SK-N-SH treated with all-trans-retinoic acid at 6 μM for 48 hours (cell line): ENCODE measurements around the gene MAGI3.
A peak's percentile ranks its signal among the peaks of the same experiment; 100 is the strongest.

Experiments used
- ATAC-seq: fragments of 200-7000 bp; cut with Tn5 transposase; 3 replicates; pipeline ENCODE4 v1.9.1; 2020; ENCODE audit warnings: mild to moderate bottlenecking, moderate library complexity
- ARNTL ChIP-seq: fragments of 450-650 bp; formaldehyde crosslinking; IDR thresholded peaks from 2 replicates; pipeline ENCODE4 v1.5.0; 2020; ENCODE audit warnings: low read depth, mild to moderate bottlenecking, moderate library complexity, borderline replicate concordance
- BACH2 ChIP-seq: fragments of 250-450 bp; sonication (Bioruptor Pico); IDR thresholded peaks from 2 replicates; pipeline ENCODE4 v1.9.0; 2021; ENCODE audit warnings: mild to moderate bottlenecking, borderline replicate concordance
- CSDC2 ChIP-seq: fragments of 250-450 bp; sonication (Bioruptor Pico); IDR thresholded peaks from 2 replicates; pipeline ENCODE4 v1.5.0; 2020; ENCODE audit warnings: mild to moderate bottlenecking, moderate library complexity
- CSRNP3 ChIP-seq: fragments of 250-450 bp; sonication (Bioruptor Pico); IDR thresholded peaks from 2 replicates; pipeline ENCODE4 v1.5.1; 2021; ENCODE audit warnings: mild to moderate bottlenecking, moderate library complexity
- GLIS3 ChIP-seq: fragments of 250-450 bp; sonication (Bioruptor Pico); IDR thresholded peaks from 2 replicates; pipeline ENCODE4 v1.5.0; 2020; ENCODE audit warnings: mild to moderate bottlenecking, moderate library complexity
- ISL1 ChIP-seq: fragments of 250-450 bp; sonication (Bioruptor Pico); IDR thresholded peaks from 2 replicates; pipeline ENCODE4 v2.1.2; 2022; ENCODE audit warnings: mild to moderate bottlenecking, moderate library complexity
- OSR1 ChIP-seq: fragments of 250-450 bp; sonication (Bioruptor Pico); IDR thresholded peaks from 2 replicates; pipeline ENCODE4 v1.8.0; 2022; ENCODE audit warnings: moderate library complexity, mild to moderate bottlenecking, inconsistent platforms
- PPARA ChIP-seq: fragments of 250-450 bp; sonication (Bioruptor Pico); IDR thresholded peaks from 2 replicates; pipeline ENCODE4 v1.5.0; 2020; ENCODE audit warnings: mild to moderate bottlenecking, borderline replicate concordance
- RARB ChIP-seq: fragments of 250-450 bp; sonication (Bioruptor Pico); IDR thresholded peaks from 2 replicates; pipeline ENCODE4 v1.8.0; 2021; ENCODE audit warnings: mild to moderate bottlenecking, moderate library complexity
- TCF4 ChIP-seq: fragments of 250-450 bp; sonication (Bioruptor Pico); IDR thresholded peaks from 2 replicates; pipeline ENCODE4 v1.8.0; 2021; ENCODE audit warnings: mild to moderate bottlenecking, moderate library complexity, borderline replicate concordance
- TOX ChIP-seq: fragments of 250-450 bp; sonication (Bioruptor Pico); IDR thresholded peaks from 2 replicates; pipeline ENCODE4 v1.8.0; 2021; ENCODE audit warnings: mild to moderate bottlenecking, moderate library complexity, borderline replicate concordance
- ZC3H10 ChIP-seq: fragments of 250-450 bp; sonication (Bioruptor Pico); IDR thresholded peaks from 2 replicates; pipeline ENCODE4 v1.5.1; 2021; ENCODE audit warnings: mild to moderate bottlenecking, moderate library complexity
- ZNF565 ChIP-seq: fragments of 450-650 bp; formaldehyde crosslinking; conservative IDR thresholded peaks from 2 replicates; pipeline ENCODE4 v1.5.0; 2020; ENCODE audit warnings: low read depth, mild to moderate bottlenecking, moderate library complexity
- ZNF70 ChIP-seq: fragments of 450-650 bp; formaldehyde crosslinking; IDR thresholded peaks from 2 replicates; pipeline ENCODE4 v1.5.0; 2020; ENCODE audit warnings: mild to moderate bottlenecking, moderate library complexity
- ZNF8 ChIP-seq: fragments of 450-650 bp; formaldehyde crosslinking; IDR thresholded peaks from 2 replicates; pipeline ENCODE4 v1.5.0; 2020; ENCODE audit warnings: mild to moderate bottlenecking, moderate library complexity
- TF ChIP-seq, protein P1 (sequence below): fragments of 250-450 bp; sonication (Bioruptor Pico); IDR thresholded peaks from 2 replicates; pipeline ENCODE4 v1.8.0; 2021; ENCODE audit warnings: low read depth, mild to moderate bottlenecking, moderate library complexity, borderline replicate concordance
- TF ChIP-seq, protein P2 (sequence below): fragments of 250-450 bp; sonication (Bioruptor Pico); IDR thresholded peaks from 2 replicates; pipeline ENCODE4 v1.5.0; 2020; ENCODE audit warnings: mild to moderate bottlenecking, moderate library complexity
- TF ChIP-seq, protein P3 (sequence below): fragments of 250-450 bp; sonication (Bioruptor Pico); IDR thresholded peaks from 2 replicates; pipeline ENCODE4 v1.5.1; 2020; ENCODE audit warnings: low read depth, mild to moderate bottlenecking, moderate library complexity
- TF ChIP-seq, protein P4 (sequence below): fragments of 250-450 bp; sonication (Bioruptor Pico); IDR thresholded peaks from 2 replicates; pipeline ENCODE4 v1.8.0; 2020; ENCODE audit warnings: mild to moderate bottlenecking, moderate library complexity, borderline replicate concordance

The MAGI3 gene

GRCh38 chr1:113543110-113543509 is 152.8 kb downstream of the MAGI3 start:
- ATAC-seq: no peak

GRCh38 chr1:113545210-113545609 is 154.9 kb downstream of the MAGI3 start:
- no peak for ATAC-seq
- peak; percentile 38; the same call in 1 of the 2 replicates for TF ChIP-seq ISL1 (CRISPR knock-in tag)
- no peak for TF ChIP-seq TCF4 (CRISPR knock-in tag)
- no peak for TF ChIP-seq ZNF70 (CRISPR knock-in tag)

More at GRCh38 chr1:113543110-113543509, 152.8 kb downstream of the MAGI3 start:
- TF ChIP-seq CSRNP3 (CRISPR knock-in tag) (no peak), ZC3H10 (no peak), TCF4 (CRISPR knock-in tag) (no peak), RARB (CRISPR knock-in tag) (no peak), ISL1 (CRISPR knock-in tag) (no peak), ARNTL (CRISPR knock-in tag) (no peak), ZNF8 (CRISPR knock-in tag) (no peak), ZNF565 (CRISPR knock-in tag) (no peak), PPARA (CRISPR knock-in tag) (no peak), BACH2 (CRISPR knock-in tag) (no peak)
- TF ChIP-seq, protein P1, sequence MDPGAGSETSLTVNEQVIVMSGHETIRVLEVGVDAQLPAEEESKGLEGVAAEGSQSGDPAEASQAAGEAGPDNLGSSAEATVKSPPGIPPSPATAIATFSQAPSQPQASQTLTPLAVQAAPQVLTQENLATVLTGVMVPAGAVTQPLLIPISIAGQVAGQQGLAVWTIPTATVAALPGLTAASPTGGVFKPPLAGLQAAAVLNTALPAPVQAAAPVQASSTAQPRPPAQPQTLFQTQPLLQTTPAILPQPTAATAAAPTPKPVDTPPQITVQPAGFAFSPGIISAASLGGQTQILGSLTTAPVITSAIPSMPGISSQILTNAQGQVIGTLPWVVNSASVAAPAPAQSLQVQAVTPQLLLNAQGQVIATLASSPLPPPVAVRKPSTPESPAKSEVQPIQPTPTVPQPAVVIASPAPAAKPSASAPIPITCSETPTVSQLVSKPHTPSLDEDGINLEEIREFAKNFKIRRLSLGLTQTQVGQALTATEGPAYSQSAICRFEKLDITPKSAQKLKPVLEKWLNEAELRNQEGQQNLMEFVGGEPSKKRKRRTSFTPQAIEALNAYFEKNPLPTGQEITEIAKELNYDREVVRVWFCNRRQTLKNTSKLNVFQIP (CRISPR knock-in tag): no peak
- TF ChIP-seq, all 23 proteins: peak for 0

GRCh38 chr1:113545626-113546025 is 155.3 kb downstream of the MAGI3 start:
- TF ChIP-seq RARB (CRISPR knock-in tag) (no peak), CSDC2 (CRISPR knock-in tag) (no peak)
- TF ChIP-seq, all 23 proteins: peak for 0
- ATAC-seq: no peak; the same call in 2 of the 3 replicates

- TF ChIP-seq, protein P2, sequence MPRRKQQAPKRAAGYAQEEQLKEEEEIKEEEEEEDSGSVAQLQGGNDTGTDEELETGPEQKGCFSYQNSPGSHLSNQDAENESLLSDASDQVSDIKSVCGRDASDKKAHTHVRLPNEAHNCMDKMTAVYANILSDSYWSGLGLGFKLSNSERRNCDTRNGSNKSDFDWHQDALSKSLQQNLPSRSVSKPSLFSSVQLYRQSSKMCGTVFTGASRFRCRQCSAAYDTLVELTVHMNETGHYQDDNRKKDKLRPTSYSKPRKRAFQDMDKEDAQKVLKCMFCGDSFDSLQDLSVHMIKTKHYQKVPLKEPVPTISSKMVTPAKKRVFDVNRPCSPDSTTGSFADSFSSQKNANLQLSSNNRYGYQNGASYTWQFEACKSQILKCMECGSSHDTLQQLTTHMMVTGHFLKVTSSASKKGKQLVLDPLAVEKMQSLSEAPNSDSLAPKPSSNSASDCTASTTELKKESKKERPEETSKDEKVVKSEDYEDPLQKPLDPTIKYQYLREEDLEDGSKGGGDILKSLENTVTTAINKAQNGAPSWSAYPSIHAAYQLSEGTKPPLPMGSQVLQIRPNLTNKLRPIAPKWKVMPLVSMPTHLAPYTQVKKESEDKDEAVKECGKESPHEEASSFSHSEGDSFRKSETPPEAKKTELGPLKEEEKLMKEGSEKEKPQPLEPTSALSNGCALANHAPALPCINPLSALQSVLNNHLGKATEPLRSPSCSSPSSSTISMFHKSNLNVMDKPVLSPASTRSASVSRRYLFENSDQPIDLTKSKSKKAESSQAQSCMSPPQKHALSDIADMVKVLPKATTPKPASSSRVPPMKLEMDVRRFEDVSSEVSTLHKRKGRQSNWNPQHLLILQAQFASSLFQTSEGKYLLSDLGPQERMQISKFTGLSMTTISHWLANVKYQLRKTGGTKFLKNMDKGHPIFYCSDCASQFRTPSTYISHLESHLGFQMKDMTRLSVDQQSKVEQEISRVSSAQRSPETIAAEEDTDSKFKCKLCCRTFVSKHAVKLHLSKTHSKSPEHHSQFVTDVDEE (CRISPR knock-in tag): no peak
- TF ChIP-seq ISL1 (CRISPR knock-in tag): no peak
These were observed 161.4 kb downstream of the MAGI3 start for GRCh38 chr1:113551728-113552127.

GRCh38 chr1:113552244-113552643 is 161.9 kb downstream of the MAGI3 start:
- peak; percentile 86 for ATAC-seq

More at GRCh38 chr1:113551728-113552127, 161.4 kb downstream of the MAGI3 start:
- ATAC-seq: peak; percentile 52

More at GRCh38 chr1:113552244-113552643, 161.9 kb downstream of the MAGI3 start:
- TF ChIP-seq ZNF565 (CRISPR knock-in tag): no peak
- no peak for TF ChIP-seq RARB (CRISPR knock-in tag)
- no peak for TF ChIP-seq ISL1 (CRISPR knock-in tag)
- TF ChIP-seq TOX (CRISPR knock-in tag): no peak
- no peak for TF ChIP-seq OSR1 (CRISPR knock-in tag)
- TF ChIP-seq PPARA (CRISPR knock-in tag): no peak
- TF ChIP-seq, protein P2 (CRISPR knock-in tag): no peak
- TF ChIP-seq, protein P3, sequence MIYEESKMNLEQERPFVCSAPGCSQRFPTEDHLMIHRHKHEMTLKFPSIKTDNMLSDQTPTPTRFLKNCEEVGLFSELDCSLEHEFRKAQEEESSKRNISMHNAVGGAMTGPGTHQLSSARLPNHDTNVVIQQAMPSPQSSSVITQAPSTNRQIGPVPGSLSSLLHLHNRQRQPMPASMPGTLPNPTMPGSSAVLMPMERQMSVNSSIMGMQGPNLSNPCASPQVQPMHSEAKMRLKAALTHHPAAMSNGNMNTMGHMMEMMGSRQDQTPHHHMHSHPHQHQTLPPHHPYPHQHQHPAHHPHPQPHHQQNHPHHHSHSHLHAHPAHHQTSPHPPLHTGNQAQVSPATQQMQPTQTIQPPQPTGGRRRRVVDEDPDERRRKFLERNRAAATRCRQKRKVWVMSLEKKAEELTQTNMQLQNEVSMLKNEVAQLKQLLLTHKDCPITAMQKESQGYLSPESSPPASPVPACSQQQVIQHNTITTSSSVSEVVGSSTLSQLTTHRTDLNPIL (CRISPR knock-in tag): no peak
- TF ChIP-seq ARNTL (CRISPR knock-in tag): no peak
- TF ChIP-seq, protein P4, sequence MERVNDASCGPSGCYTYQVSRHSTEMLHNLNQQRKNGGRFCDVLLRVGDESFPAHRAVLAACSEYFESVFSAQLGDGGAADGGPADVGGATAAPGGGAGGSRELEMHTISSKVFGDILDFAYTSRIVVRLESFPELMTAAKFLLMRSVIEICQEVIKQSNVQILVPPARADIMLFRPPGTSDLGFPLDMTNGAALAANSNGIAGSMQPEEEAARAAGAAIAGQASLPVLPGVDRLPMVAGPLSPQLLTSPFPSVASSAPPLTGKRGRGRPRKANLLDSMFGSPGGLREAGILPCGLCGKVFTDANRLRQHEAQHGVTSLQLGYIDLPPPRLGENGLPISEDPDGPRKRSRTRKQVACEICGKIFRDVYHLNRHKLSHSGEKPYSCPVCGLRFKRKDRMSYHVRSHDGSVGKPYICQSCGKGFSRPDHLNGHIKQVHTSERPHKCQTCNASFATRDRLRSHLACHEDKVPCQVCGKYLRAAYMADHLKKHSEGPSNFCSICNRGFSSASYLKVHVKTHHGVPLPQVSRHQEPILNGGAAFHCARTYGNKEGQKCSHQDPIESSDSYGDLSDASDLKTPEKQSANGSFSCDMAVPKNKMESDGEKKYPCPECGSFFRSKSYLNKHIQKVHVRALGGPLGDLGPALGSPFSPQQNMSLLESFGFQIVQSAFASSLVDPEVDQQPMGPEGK (CRISPR knock-in tag): no peak
- TF ChIP-seq TCF4 (CRISPR knock-in tag): no peak
- no peak for TF ChIP-seq GLIS3 (CRISPR knock-in tag)
- TF ChIP-seq BACH2 (CRISPR knock-in tag): no peak
- TF ChIP-seq ZNF70 (CRISPR knock-in tag): no peak
